ENCODE results near the gene ATL3.
"Not testable (repeated sequence)": the region's sequence is repeated elsewhere in the genome, so short reads cannot be mapped to it uniquely, and the experiment has no call there.

ATL3 gene

DNA sequence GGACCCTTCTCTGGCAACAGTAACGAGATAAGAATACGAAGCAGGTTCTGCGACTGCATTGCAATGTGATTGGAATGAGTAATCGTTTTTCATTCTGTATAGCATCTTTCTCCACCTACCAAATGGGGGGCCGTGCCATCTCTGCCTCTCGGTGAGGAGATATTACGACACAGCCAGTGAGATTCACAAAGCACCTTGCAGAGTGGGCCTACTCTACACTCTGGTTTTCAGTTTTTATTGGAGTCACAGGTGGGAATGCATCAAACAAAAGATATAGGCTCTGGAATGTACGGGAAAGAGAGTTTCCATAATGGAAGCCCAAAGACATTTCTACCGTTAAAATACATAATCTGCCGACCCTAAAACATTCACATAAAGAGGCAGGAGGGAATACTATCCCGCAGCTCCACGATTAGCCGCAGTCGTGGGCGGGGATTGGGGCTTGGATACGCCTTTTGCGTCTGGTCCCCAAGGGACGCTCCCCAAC is 9.7 kb upstream of the ATL3 start:
- peak in 1 of 2 donors; percentile 7 for DNase-seq

DNA sequence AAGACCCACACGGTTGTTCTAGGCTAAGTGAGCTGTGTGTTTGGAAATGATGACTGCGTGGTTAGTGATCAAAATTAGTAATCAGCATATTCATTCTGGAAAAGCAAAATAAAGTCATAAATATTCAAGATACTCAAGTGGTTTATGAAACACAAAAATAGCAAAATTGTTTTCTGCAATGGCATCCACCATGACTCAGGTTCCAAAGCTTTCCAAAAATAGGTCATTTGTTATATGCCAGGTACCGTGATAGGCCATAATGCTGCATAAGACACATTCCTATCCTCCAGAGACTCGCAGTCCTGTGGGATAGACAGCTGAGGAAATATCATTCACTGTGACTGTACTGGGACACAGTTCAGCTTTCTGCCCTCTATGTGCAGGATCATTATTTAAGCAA is 2.4 kb upstream of the ATL3 start:
- DNase-seq, result no peak

DNA sequence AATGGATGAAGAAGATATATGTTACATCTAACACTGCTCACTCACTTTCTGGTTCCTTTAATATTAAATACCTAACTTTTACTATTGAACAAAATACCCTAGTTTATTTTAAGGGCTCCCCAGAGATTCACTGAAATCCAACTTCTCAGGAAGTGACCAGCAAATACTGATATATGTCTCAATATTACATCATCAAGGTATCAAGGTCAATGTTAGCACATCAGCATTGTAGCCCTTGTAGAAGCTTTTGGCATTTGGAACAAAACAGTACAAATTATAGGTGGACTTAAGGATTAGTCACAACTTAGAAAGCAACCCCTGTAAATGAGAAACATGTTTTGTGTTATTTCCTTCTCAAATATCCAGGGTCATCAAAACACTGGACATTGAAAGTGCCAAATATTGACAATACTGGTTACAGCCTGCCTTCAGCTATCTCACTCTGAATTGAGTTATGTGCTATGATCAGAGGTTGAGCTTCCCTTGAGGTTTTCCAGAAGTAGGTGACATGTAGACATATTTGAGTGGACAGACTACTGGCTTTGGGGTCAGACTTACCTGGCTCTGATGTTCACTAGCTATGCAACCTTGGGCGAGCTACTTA is 1.9 kb upstream of the ATL3 start:
- no peak for DNase-seq

DNA sequence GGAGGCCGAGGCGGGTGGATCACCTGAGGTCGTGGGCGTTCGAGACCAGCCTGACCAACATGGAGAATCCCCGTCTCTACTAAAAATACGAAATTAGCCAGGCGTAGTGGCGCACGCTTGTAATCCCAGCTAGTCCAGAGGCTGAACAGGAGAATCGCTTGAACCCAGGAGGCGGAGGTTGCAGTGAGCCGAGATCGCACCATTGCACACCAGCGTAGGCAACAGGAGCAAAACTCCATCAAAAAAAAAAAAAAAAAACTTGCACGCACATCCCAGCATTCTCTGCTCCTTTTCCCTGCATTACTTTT is 934 bp upstream of the ATL3 start:
- DNase-seq, result no peak

DNA sequence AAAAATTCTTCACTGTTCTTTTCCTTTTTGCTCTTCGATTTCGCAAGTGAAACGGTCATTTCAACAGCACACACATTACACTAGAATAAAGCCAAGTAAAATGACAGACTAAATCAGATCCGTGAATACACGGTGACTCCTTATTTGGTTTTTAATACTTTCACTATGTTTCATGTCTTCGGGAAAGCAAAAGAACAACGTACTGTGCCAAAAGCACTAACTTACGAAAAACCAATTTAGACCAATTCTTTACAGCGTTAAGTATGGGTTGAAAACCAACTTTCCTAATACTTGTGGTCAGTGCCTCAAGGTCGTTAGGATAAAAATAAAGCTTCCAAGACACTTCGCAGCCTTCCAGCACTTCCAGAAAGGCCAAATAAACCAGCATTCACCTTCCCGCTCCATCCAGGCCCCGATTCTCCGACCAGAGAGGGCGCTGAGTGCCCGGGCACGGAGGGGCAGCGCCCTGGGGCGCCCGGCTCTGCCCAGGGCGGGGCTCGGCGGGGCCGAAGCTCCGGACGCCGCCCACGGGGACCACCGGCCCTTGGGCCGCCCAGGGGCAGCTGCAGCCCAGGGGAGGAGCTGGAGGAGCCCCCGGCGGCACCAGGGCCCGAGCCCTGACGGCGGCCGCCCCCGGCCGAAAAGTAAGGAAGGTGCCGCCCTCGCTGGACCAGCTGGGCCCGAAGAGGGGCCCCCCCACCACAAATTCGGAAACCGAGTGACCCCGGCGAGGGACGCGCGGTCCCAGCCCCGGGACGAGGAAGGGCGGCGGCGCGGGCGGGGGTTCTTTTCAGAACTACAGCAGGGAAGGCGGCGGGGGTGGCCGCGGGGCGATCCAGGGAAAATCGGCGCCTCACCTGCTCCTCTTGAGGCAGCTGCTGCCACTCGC is 499 bp downstream of the ATL3 start:
- DNase-seq, result peak; percentile 20 to 48

DNA sequence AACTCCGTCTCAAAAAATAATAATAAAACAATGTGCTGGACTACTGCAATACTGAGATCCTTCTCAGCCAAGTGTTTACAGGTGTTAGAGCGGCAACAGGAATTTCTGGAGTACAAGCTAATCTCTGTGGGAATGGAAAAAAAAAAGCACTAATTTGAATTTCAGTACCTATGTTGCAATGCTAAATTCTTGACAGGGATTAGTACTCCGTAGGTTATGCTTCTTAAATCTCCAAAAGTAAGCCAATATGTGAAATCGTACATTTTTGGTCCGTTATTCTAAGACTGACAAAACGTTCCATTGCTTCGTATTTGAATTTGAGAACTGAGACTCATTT is 1.1 kb downstream of the ATL3 start:
- no peak for DNase-seq

DNA sequence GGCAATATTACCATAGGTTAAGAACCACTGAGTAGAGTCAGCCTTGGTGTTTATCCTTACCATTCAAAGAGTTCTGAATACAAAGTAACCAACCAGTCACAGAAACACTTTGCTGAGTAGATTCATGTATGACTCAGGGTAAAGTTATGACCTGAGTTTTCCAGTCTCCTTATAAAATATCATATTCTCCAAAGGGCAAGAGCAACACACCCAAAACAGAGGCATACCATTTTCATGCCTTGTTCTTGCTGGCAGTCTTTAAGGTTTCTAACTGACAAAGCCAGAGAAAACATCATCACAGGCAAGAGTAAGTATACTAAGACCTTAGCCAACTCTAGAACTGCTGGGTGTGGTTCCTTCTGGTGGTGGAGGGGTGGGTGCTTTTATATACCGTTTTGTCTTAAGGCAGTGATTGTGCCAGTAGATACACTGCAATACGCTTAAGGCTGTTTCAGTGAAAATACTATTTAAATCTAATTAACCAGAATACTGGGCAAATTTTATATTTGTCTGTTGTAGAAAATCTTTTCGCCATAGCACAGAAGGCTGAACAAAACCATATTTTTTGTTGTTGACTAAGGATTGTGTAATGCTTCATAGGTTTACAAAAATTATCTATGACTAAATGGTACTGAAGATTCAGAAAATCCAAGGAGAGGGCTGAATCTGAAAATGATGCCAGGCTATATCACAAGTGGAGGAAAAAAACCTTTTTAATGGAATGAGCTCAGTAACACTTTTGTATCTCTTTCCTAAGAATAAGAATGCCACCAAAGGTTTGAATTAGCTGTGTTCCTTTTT is 3.0 kb downstream of the ATL3 start:
- no peak for DNase-seq

DNA sequence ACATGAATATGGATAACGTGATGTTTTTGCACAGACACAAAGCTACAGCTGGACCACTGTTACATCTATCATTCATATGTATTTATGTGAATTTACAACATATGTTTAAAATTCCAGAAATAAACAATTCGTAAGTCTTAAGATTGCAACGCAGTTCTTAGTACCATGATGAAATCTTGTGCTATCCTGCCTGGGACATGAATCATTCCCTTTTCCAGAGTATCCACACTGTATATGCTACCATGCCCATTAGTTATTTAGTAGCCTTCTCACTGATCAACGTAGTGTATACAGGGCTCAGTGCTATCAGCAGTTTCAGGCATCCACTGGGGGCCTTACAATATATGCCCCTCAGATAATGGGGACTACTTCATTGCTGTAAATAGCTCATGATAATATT is 4.3 kb downstream of the ATL3 start:
- no peak for DNase-seq

DNA sequence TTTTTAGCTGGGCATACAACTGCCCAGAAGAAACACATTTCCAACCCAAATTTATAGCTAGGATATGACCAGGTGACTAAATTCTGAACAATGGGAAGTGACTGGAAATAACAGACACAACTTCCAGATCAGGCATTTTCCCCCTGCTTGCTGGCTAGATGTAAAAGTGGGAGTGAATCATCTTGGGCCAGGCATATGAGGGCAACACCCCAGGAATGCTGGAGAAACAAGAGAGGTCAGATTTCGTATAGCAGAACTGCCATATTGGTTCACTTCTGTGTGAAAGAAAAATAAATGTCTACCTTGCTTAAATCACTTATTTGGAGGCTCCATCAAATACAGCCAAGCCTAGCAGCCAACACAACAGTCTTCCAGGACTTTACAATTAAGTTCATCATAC is 7.4 kb downstream of the ATL3 start:
- no peak for DNase-seq

DNA sequence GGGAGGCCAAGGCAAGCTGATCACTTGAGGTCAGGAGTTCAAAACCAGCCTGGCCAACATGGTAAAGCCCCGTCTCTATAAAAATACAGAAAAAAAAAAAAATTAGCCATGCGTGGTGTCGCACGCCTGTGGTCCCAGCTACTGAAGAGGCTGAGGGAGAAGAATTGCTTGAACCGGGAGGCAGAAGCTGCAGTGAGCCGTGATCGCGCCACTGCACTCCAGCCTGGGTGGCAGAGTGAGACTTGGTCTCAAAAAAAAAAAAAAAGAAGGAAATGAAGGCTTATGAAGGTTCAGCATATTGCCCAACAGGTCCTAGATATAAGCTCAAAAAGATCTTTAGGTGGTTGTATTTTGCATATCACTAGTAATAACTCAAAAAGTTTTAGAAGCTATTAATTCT is 10.2 kb downstream of the ATL3 start:
- no peak for DNase-seq

DNA sequence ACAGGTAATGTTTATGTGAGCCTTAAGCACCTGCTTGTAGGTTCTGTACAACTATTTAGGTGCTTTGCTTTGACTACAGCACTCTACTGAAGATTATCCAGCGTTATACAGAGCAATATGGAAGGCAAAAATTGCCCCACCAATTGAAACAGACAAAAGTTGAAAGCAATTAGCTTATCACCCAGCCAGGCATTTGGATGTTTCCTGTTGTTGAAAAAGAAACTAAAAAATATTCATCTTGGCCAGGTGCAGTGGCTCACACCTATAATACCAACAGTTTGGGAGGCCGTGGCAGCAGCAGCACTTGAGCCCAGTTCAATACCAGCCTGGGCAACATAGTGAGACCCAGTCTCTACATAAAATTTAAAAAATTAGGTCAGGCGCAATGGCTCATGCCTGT is 18.5 kb downstream of the ATL3 start:
- peak in 1 of 2 donors; percentile 12 for DNase-seq

DNA sequence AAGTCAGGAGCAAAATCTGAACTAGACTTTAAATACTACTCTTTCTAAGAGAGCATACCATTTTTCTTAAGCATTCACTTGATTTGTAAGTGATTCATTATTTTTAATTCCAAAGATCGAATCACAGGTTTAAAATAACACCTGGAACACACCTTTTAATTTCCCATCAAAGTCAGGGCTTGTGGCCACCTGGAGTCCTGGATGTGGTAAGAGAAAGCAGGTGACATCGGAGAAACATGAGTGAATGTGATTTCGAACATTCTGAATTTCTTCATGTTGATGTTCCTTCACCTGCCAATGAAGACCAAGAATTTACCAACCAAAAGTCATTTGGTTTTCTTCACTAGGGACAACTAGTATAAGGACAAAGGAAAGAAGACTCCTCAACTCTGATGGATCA is 28.0 kb downstream of the ATL3 start:
- DNase-seq, result no peak

DNA sequence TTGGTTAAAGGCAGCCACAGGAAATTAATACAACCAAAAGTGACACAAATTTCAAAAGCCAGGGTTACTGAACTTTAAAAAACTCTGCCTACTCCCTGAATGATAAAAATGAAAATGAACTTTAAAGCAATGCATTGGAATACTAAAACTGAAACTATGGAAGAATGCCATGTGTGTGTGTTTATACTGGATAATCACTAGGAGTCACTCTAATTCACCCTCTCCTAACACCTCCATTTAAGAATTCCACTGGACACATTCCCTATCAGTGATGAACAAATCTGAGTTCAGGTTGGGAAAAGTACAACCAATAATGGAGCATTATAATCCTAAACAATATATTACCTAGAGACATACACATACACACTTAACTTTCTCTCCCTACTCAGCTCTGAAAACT is 29.4 kb downstream of the ATL3 start:
- no peak for DNase-seq

DNA sequence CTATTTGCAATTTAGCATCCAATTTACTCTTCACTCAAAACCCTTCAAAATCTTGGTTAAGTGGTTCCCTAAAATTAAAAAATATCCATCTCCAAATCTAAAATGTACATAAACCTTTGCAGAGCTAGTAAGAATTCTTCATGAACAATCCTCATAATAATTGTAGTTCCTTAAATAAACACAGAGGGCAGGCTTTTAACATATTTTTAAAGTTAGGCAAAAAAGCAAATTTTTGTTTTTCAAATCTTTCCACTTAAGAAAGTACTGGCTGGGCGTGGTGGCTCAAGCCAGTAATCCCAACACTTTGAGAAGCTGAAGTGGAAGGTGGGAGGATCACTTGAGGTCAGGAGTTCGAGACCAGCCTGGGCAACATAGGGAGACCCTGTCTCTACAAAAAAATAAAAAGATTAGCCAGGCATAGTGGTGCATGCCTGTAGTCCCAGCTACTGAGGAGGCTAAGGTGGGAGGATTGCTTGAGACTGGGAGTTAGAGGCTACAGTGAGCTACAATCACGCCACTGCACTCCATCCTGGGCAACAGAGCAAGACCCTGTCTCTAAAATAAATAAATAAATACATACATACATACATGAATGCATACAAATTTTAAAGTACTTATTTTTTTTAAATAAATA is 31.9 kb downstream of the ATL3 start:
- DNase-seq, result peak in 1 of 2 donors; percentile 32

DNA sequence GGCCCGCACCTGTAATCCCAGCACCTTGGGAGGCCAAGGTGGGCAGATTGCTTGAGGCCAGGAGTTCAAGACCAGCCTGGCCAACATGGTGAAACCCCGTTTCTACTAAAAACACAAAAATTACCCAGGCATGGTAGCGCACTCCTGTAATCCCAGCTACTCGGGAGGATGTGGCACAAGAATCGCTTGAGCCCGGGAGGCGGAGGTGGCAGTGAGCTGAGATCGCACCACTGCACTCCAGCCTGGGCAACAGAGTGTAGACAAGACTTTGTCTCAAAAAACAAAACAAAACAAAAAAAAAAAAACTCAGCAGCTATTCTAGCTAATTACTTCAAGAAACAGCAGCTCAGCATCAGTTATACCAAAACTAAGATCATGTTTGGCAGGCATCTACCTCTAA is 32.7 kb downstream of the ATL3 start:
- not testable (repeated sequence) for DNase-seq

DNA sequence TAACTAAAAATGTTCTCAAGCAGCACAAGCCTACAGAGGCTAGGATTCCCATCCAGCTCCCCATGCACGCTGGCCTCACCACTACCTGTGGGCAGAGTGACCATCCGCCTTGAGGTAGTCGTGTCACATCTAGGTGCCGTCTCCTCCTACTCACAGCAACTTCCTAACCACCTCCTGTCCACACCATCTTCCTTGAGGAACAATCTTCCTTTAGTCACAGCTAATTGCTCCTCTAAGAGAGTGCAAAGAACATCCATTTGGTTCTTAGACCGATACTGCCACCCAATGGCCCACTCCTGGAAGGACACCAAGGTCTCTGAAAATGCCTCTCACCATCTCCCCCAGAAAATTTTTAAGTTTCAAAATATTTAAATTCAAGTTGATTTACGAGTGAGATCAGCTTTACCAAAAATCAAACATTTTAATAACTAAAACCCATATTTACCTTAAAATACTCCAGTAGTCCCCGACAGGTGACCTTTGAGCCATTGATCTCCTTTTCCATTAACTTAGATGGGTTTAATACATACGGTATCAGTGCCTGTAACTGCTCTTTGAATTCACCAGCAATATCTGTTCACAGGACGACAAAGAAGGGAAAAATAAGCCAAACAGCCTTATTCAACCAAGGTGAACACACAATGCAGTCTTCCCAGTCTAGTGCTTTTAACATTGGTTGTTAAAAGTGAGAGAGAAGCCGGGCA is 35.3 kb downstream of the ATL3 start:
- peak; percentile 72 to 79 for DNase-seq

DNA sequence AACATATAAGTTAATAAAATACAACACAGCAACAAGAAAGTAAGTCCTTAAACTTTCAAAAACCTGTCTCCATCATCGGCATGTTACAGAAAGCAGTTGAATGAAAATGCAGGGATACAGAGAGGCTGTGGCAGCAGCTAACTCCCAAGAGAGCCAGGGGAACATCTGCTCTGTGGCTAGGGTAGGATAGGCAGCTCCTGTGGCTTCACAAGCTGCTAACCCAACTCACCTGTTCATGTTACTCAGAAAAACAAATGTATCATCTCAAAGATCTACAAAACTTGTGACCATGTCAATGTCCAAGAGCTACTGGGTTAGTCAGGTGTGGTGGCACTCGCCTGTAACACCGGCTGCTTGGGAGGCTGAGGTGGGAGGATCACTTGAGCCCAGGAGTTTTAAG is 41.8 kb downstream of the ATL3 start:
- no peak for DNase-seq

DNA sequence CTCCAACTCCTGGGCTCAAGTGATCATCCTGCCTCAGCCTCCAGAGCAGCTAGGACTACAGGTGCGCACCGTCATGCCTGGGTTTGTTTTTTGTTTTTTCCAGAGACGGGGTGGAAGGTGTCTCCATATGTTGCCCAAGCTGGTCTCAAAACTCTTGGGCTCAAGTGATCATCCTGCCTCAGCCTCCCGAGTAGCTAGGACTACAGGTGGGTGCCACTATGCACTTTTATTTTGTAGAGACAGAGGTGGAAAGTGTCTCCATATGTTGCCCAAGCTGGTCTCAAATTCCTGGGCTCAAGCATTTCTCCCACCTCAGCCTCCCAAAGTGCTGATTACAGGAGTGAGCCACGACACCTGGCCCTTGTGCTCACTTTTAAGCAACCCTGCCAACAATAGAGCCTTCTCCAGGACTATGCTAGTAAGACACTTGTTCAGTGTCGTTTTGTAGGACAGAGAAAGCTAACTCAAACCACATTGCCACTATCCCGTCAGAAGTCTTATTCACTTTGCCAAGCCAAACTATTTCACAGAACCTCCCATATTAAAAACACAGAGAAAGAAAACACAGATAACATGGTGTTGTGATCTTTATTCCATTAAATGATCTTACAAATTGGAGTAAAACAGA is 47.5 kb downstream of the ATL3 start:
- DNase-seq, result no peak

DNA sequence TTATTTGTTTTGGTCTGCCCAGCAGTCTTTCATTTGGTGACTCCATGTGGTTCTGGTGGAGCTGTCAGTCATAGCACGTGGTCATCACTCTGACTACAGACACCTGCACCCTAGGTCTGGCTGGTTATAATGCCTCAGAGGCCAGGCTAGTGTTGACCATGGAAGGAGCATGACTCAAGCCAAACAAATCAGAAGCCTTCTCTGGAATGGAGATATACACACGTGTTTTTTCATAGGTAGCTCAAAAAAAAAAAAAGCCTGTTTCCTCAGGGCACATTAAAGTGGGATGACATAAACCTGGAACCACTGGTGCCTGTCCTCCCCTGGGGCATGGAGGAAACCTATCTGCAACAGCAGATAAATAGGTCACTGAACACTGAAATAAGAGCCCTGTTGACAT is 48.9 kb downstream of the ATL3 start:
- no peak for DNase-seq

DNA sequence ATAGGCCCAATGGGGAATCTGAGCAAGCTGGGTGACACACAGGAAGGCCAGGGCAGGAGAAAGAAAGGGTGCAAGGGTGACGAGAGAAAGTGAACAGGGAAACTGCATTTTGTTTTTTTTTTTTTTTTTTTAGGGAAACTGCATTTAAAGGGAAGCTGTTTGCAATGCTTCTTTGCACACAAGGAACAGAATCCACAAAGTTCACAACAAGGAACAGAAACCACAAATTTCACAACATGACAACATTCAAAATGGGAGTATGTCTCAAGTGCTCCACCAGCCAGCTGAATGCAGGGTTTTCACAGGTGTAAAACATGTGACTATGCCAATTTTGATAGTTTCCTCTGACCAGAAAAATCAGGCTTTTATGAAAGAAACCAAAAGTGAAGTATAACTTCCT is 50.1 kb downstream of the ATL3 start:
- DNase-seq, result peak in 1 of 2 donors; percentile 15

DNA sequence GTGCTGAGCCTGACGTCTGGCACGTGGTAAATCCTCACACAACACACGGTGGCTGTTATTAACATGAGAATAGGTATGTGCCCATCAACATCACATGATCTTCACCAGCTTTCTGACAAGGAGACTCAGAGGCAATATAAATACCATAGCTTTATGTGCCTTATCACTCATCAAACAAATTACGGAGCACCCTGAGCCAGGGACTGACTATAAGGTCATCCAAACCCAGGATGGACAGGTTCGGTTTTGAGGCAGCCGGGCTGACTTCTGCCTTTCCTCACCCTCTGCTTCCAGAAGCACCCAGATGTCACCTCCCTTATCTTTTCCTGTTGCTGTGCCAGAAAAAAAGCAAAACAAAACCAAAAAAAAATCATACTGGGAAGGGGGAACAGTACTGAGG is 51.2 kb downstream of the ATL3 start:
- no peak for DNase-seq

DNA sequence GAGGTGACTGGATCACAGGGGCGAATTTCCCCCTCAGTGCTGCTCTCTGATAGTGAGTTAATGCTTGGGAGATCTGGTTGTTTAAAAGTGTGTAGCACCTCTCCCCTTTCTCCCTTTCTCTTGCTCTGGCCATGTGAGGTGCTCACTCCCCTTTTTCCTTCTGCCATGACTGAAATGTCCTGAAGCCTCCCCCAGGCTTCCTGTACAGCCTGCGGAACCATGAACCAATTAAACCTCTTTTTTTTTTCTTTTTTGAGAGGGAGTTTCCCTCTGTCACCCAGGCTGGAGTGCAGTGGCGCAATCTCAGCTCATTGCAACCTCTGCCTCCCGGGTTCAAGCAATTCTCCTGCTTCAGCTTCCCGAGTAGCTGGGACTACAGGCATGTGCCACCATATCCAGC is 53.5 kb downstream of the ATL3 start:
- DNase-seq, result not testable (repeated sequence)
